Measurements from ENCODE around the gene SHD. TPM values are rescaled to one million over a fixed set of nuclear protein-coding genes. Genes with fewer than 3 reads are reported as not detected.

The SHD gene
- total RNA-seq, 2 experiments from 2014 or later, result 0.14 to 0.64 TPM

GRCh38 chr19:4246767-4247593, 32.1 kb upstream of the SHD start, which contains the start of gene YJU2:
Gene YJU2, plus strand, starts transcription at chr19:4247080. Its CDS starts 67 bp downstream, at chr19:4247147.
- POLR2A ChIA-PET, result interaction anchor here (0.7 to 1.5 kb wide), 23 partner anchors 9 to 1544 kb away, joined by 3 to 37 read pairs (median 5); partner anchors contain the start of genes CHAF1A, DAPK3, DPP9 and DUS3L
- H3K27ac ChIP-seq (ENCODE audit: low read depth in 1 of 2, low read length in 2 of 2), result peak within 1 kb of the TSS; percentile 94 to 99
- intact Hi-C loops (cut with DNase I, micrococcal nuclease), result loop anchor here (1.0 to 10.0 kb wide), 12 partner anchors 65 to 476 kb away; partner anchors contain the start of genes MPND (in 2 of the 2), ANKRD24 (in 1 of the 2), CHAF1A (in 1 of the 2) and DPP9 (in 1 of the 2)
- H3K9me3 ChIP-seq (ENCODE audit: control insufficient read depth in 1 of 2, insufficient read depth in 1 of 2, low read length in 2 of 2), result peaks cover under 1 to 3% of the 10 kb centered on the region in 2 experiments
- Mint-ChIP-seq H3K36me3 (ENCODE audit: low read depth) (peaks cover 42% of the 10 kb centered on the region), H3K27ac (peak within 1 kb of the TSS; percentile 95), H3K27me3 (peaks cover 1% of the 10 kb centered on the region), H3K4me3 (peak within 1 kb of the TSS; percentile 93), H3K4me1 (ENCODE audit: low read depth) (peaks cover 17% of the 10 kb centered on the region), H3K9me3 (peaks cover 2% of the 10 kb centered on the region)
- no peaks in the 10 kb centered on the region for H3K27me3 ChIP-seq (ENCODE audit: control insufficient read depth in 1 of 2, insufficient read depth in 2 of 2, low read length in 2 of 2)
- peak; percentile 94 for ATAC-seq (ENCODE audit: poor library complexity)
- TF ChIP-seq CTCF (IDR thresholded peaks at IDR 0.05), result peak; percentile 58
- CTCF ChIA-PET, result interaction anchor here (0.6 to 1.1 kb wide), 12 partner anchors 78 to 485 kb away, joined by 3 to 5 read pairs (median 4); partner anchors contain the start of genes CHAF1A, EEF2, MPND and MRPL54
- peak within 1 kb of the TSS; percentile 73 for H3K4me3 ChIP-seq (ENCODE audit: low read length)
- peak; percentile 96 to 100 (median 98) for DNase-seq
- peaks cover 22% of the 10 kb centered on the region for H3K4me1 ChIP-seq (ENCODE audit: insufficient read depth, low read length)
- peaks cover 36% of the 10 kb centered on the region for H3K36me3 ChIP-seq (ENCODE audit: insufficient read depth, low read length)

GRCh38 chr19:4256563-4256962, 22.5 kb upstream of the SHD start:
- ChIA-PET POLR2A (interaction anchor here (0.8 kb wide), 1 partner anchor 10 kb away, joined by 4 read pairs; the partner anchor contains the start of gene YJU2), CTCF (interaction anchor here (1.4 kb wide), 1 partner anchor 10 kb away, joined by 3 read pairs; no protein-coding TSS in a partner anchor)
- no peak for TF ChIP-seq CTCF (IDR thresholded peaks at IDR 0.05)
- Mint-ChIP-seq H3K4me1 (ENCODE audit: low read depth) (no peaks in the 10 kb centered on the region), H3K27me3 (no peaks in the 10 kb centered on the region), H3K36me3 (ENCODE audit: low read depth) (peaks cover 75% of the 10 kb centered on the region), H3K4me3 (no peak overlapping the region), H3K9me3 (no peaks in the 10 kb centered on the region), H3K27ac (no peak overlapping the region)
- Histone ChIP-seq H3K9me3 (ENCODE audit: control insufficient read depth in 1 of 2, insufficient read depth in 1 of 2, low read length in 2 of 2) (peaks cover 0 to 18% of the 10 kb centered on the region in 2 experiments), H3K27me3 (ENCODE audit: control insufficient read depth in 1 of 2, insufficient read depth in 2 of 2, low read length in 2 of 2) (no peaks in the 10 kb centered on the region), H3K4me1 (ENCODE audit: insufficient read depth, low read length) (no peaks in the 10 kb centered on the region), H3K27ac (ENCODE audit: low read depth in 1 of 2, low read length in 2 of 2) (no peak overlapping the region), H3K36me3 (ENCODE audit: insufficient read depth, low read length) (peaks cover 75% of the 10 kb centered on the region), H3K4me3 (ENCODE audit: low read length) (no peak overlapping the region)
- ATAC-seq (ENCODE audit: poor library complexity) (no peak), DNase-seq (no peak)
- intact Hi-C loops (cut with DNase I, micrococcal nuclease), result no loop called here

- H3K27ac ChIP-seq (ENCODE audit: low read depth in 1 of 2, low read length in 2 of 2), result no peak overlapping the region
- Mint-ChIP-seq H3K36me3 (ENCODE audit: low read depth) (peaks cover 73% of the 10 kb centered on the region), H3K4me1 (ENCODE audit: low read depth) (no peaks in the 10 kb centered on the region), H3K9me3 (no peaks in the 10 kb centered on the region), H3K27ac (no peak overlapping the region), H3K4me3 (no peak overlapping the region), H3K27me3 (no peaks in the 10 kb centered on the region)
- ChIA-PET CTCF (interaction anchor here (1.4 kb wide), 1 partner anchor 10 kb away, joined by 3 read pairs; no protein-coding TSS in a partner anchor), POLR2A (no interaction called here)
- no peak overlapping the region for H3K4me3 ChIP-seq (ENCODE audit: low read length)
- DNase-seq (no peak), ATAC-seq (ENCODE audit: poor library complexity) (no peak)
- H3K27me3 ChIP-seq (ENCODE audit: control insufficient read depth in 1 of 2, insufficient read depth in 2 of 2, low read length in 2 of 2), result no peaks in the 10 kb centered on the region
- H3K9me3 ChIP-seq (ENCODE audit: control insufficient read depth in 1 of 2, insufficient read depth in 1 of 2, low read length in 2 of 2), result peaks cover 0 to 18% of the 10 kb centered on the region in 2 experiments
- no peak for TF ChIP-seq CTCF (IDR thresholded peaks at IDR 0.05)
- no peaks in the 10 kb centered on the region for H3K4me1 ChIP-seq (ENCODE audit: insufficient read depth, low read length)
- intact Hi-C loops (cut with DNase I, micrococcal nuclease), result no loop called here
- H3K36me3 ChIP-seq (ENCODE audit: insufficient read depth, low read length), result peaks cover 75% of the 10 kb centered on the region
These were observed 22.0 kb upstream of the SHD start for GRCh38 chr19:4257025-4257424.

All from CD4-positive, alpha-beta T cell (primary cell).